Nephron (organoid): Measurements from ENCODE around the gene DNAI4.

Source experiments
- H3K27ac Mint-ChIP-seq, 3 experiments: 2 replicates each; pipeline ENCODE4 v1.8.0; 2020; ENCODE audit warnings: mixed read lengths in 3 of 3, mild to moderate bottlenecking in 2 of 3, moderate library complexity in 1 of 3
- H3K27me3 Mint-ChIP-seq: 2 replicates; pipeline ENCODE4 v1.8.0; 2021; ENCODE audit warnings: low read depth, mild to moderate bottlenecking, moderate library complexity, mixed read lengths
- H3K36me3 Mint-ChIP-seq: 2 replicates; pipeline ENCODE4 v1.8.0; 2020; ENCODE audit warnings: low read depth, mixed read lengths
- H3K4me1 Mint-ChIP-seq: 2 replicates; pipeline ENCODE4 v1.8.0; 2020; ENCODE audit warnings: mixed read lengths
- H3K4me3 Mint-ChIP-seq, 3 experiments: 2 replicates each; pipeline ENCODE4 v1.8.0; 2020; ENCODE audit warnings: mild to moderate bottlenecking in 3 of 3, mixed read lengths in 3 of 3, moderate library complexity in 2 of 3
- H3K9me3 Mint-ChIP-seq: 2 replicates; pipeline ENCODE4 v1.8.0; 2020; ENCODE audit warnings: mixed read lengths
- CTCF ChIP-seq, 3 experiments: fragments of 200-600 bp; sonication (generic); IDR thresholded peaks; one replicate each; pipeline ENCODE4 v1.5.0; 2021; ENCODE audit warnings: antibody characterized with exemption in 3 of 3; ENCODE audit not compliant: unreplicated experiment in 3 of 3

The DNAI4 gene

GRCh38 chr1:66852870-66853269, 71.8 kb downstream of the DNAI4 start:
- H3K4me3 Mint-ChIP-seq, result no peak overlapping the region
- no peaks in the 10 kb centered on the region for H3K4me1 Mint-ChIP-seq
- no peak for TF ChIP-seq CTCF (IDR thresholded peaks at IDR 0.05; ENCODE audit: unreplicated experiment in 3 of 3)
- peaks cover 27% of the 10 kb centered on the region for H3K36me3 Mint-ChIP-seq
- H3K27ac Mint-ChIP-seq, result no peak overlapping the region
- peaks cover 15% of the 10 kb centered on the region for H3K9me3 Mint-ChIP-seq
- no peaks in the 10 kb centered on the region for H3K27me3 Mint-ChIP-seq

GRCh38 chr1:66850989-66851388, 73.7 kb downstream of the DNAI4 start:
- Mint-ChIP-seq H3K9me3 (peaks cover 15% of the 10 kb centered on the region), H3K4me3 (no peak overlapping the region), H3K4me1 (no peaks in the 10 kb centered on the region), H3K27me3 (no peaks in the 10 kb centered on the region), H3K36me3 (peaks cover 21% of the 10 kb centered on the region), H3K27ac (no peak overlapping the region)
- no peak for TF ChIP-seq CTCF (IDR thresholded peaks at IDR 0.05; ENCODE audit: unreplicated experiment in 3 of 3)

GRCh38 chr1:66848193-66848592, 76.5 kb downstream of the DNAI4 start:
- no peaks in the 10 kb centered on the region for H3K4me1 Mint-ChIP-seq
- H3K27me3 Mint-ChIP-seq, result no peaks in the 10 kb centered on the region
- no peak overlapping the region for H3K4me3 Mint-ChIP-seq
- peaks cover 15% of the 10 kb centered on the region for H3K9me3 Mint-ChIP-seq
- TF ChIP-seq CTCF (IDR thresholded peaks at IDR 0.05; ENCODE audit: unreplicated experiment in 3 of 3), result no peak
- H3K36me3 Mint-ChIP-seq, result peaks cover 17% of the 10 kb centered on the region
- H3K27ac Mint-ChIP-seq, result no peak overlapping the region

- no peak for TF ChIP-seq CTCF (IDR thresholded peaks at IDR 0.05; ENCODE audit: unreplicated experiment in 3 of 3)
- Mint-ChIP-seq H3K27ac (no peak overlapping the region), H3K9me3 (no peaks in the 10 kb centered on the region), H3K27me3 (no peaks in the 10 kb centered on the region), H3K4me3 (no peak overlapping the region), H3K36me3 (no peaks in the 10 kb centered on the region), H3K4me1 (no peaks in the 10 kb centered on the region)
These were observed 83.7 kb downstream of the DNAI4 start for GRCh38 chr1:66840929-66841328.

- no peak overlapping the region for H3K27ac Mint-ChIP-seq
These were observed 89.7 kb downstream of the DNAI4 start for GRCh38 chr1:66834926-66835325.

More at GRCh38 chr1:66834926-66835325, 89.7 kb downstream of the DNAI4 start:
- Mint-ChIP-seq H3K9me3 (no peaks in the 10 kb centered on the region), H3K27me3 (no peaks in the 10 kb centered on the region), H3K36me3 (peaks cover 9% of the 10 kb centered on the region), H3K4me1 (no peaks in the 10 kb centered on the region), H3K4me3 (no peak overlapping the region)
- TF ChIP-seq CTCF (IDR thresholded peaks at IDR 0.05; ENCODE audit: unreplicated experiment in 3 of 3), result no peak
